ENCODE measurements around the gene SULT1C3.

- no peak for TF ChIP-seq CTCF (optimal IDR thresholded peaks at IDR 0.05 in 1 of 3, IDR thresholded peaks at IDR 0.05 in 1 of 3, conservative IDR thresholded peaks at IDR 0.05 in 1 of 3; ENCODE audit: extremely low read depth in 1 of 3, insufficient read depth in 2 of 3, low read length in 3 of 3)
- TF ChIP-seq EZH2 (IDR thresholded peaks at IDR 0.05; ENCODE audit: low read length) = no peak
These were observed 47.4 kb downstream of the SULT1C3 start for GRCh38 chr2:108287169-108287568.

Data from keratinocyte (primary cell).